Naive thymus-derived CD8-positive, alpha-beta T cell (primary cell): ENCODE data around the gene PLOD1. TPM values are rescaled to one million over a fixed set of nuclear protein-coding genes. Genes with fewer than 3 reads are reported as not detected.

ENCODE experiments used
- ATAC-seq, 2 donors: fragments of 150-1000 bp; cut with Tn5 transposase in 1 of 2; sonication (Bioruptor Pico), chemical (Tn5 transposase) in 1 of 2; 1 replicate in 1 of 2; 2 replicates in 1 of 2; pipeline ENCODE4 v1.10.0; 2021; ENCODE audit warnings: mild to moderate bottlenecking in 2 of 2, moderate library complexity in 2 of 2
- POLR2A ChIA-PET: fragments of 350-600 bp; sonication (Branson Sonifier 250); formaldehyde crosslinking; loops from one replicate; lab custom pipeline; 2021; ENCODE audit warnings: antibody characterized with exemption; lab: Charles Lee
- DNase-seq, 10 donors: peaks; one replicate each; pipeline versions ENCODE4 v3.0.0 to v3.0.0-alpha.2; 2020 to 2022
- H3K27ac Mint-ChIP-seq, 10 donors: one replicate each; pipeline ENCODE4 v1.8.0; 2020 to 2022; ENCODE audit warnings: mild to moderate bottlenecking in 10 of 10, mixed read lengths in 10 of 10, moderate library complexity in 4 of 10, inconsistent platforms in 1 of 10
- H3K27me3 Mint-ChIP-seq, 5 donors: one replicate each; pipeline ENCODE4 v1.8.0; 2021 to 2022; ENCODE audit warnings: mixed read lengths in 5 of 5
- H3K36me3 Mint-ChIP-seq, 3 donors: one replicate each; pipeline ENCODE4 v1.8.0; 2020 to 2022; ENCODE audit warnings: mixed read lengths in 3 of 3, mild to moderate bottlenecking in 2 of 3, inconsistent platforms in 1 of 3
- H3K4me1 Mint-ChIP-seq, 4 donors: one replicate each; pipeline ENCODE4 v1.8.0; 2021 to 2022; ENCODE audit warnings: mixed read lengths in 4 of 4
- H3K4me3 Mint-ChIP-seq, 10 donors: one replicate each; pipeline ENCODE4 v1.8.0; 2020 to 2022; ENCODE audit warnings: mild to moderate bottlenecking in 10 of 10, mixed read lengths in 10 of 10, moderate library complexity in 6 of 10, inconsistent platforms in 1 of 10
- H3K9me3 Mint-ChIP-seq, 9 donors: one replicate each; pipeline ENCODE4 v1.8.0; 2020 to 2022; ENCODE audit warnings: mixed read lengths in 9 of 9, mild to moderate bottlenecking in 3 of 9, inconsistent platforms in 1 of 9, moderate library complexity in 1 of 9
- polyA plus RNA-seq, 3 donors: library from polyadenylated mRNA; unstranded; fragments of 300-500 nt; fragmentation: Illumina TruSeq; gene quantifications; one replicate each; pipeline ENCODE4 v1.2.3, GENCODE V29; 2021
- total RNA-seq, 8 experiments: library from RNA in 2 of 8; stranded (reverse) in 2 of 8; gene quantifications; one replicate each; pipeline ENCODE4 v1.2.3 and lab custom pipeline; 2021 to 2026

The PLOD1 gene
- total and polyA plus RNA-seq, 5 experiments from 2014 or later: 4.5 to 7.9 (median 5.0) TPM

DNA sequence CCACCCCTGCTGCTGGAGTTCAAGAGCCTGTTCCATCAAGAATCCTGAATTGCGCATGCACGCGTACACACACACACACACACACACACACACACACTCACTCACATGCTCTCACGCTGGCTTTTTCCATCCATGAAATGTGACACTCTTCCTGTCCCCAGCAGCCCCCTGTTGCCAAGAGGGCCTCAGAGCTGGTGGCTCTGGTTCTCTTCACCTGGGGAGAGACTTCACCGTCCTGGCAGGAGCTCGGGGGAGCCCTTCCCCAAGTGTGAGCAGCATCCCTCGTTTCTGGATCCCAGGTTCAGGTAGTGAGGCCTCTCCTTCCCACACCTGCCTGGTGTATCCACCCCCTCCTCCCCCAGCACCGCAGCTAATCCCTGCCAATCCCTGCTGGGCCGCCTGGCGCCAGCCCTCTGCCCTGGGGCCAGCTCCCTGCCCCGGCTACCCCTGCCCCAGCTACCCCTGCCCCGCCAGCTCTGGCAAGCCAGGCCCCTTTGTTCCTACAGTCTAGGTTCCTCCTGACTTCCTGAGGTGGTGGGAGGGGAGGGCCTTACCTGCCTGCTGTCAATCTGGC, 9.9 kb downstream of the PLOD1 start:
- Mint-ChIP-seq H3K27ac (no peak overlapping the region), H3K36me3 (no peaks in the 10 kb centered on the region), H3K4me1 (no peaks in the 10 kb centered on the region), H3K9me3 (no peaks in the 10 kb centered on the region), H3K27me3 (no peaks in the 10 kb centered on the region), H3K4me3 (no peak overlapping the region)
- DNase-seq (no peak), ATAC-seq (no peak)
- POLR2A ChIA-PET: no interaction called here

DNA sequence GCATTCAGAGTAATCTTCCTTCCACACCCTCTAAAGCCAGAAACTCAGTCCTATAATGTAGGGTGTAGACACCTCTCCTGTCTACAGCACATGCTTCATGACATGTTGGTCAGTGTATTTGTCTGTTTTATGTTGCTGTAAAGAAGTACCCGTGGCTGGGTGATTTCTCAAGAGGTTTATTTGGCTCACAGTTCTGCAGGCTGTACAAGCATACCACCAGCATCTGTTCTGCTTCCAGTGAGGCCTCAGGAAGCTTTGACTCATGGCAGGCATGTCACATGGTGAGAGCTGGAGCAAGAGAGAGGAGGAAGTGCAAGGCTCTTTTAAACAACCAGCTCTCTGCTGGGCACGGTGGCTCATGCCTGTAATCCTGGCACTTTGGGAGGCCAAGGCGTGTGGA, 12.1 kb downstream of the PLOD1 start:
- ATAC-seq (no peak), DNase-seq (no peak)
- peaks cover 0 to 2% (median 0%) of the 10 kb centered on the region in 3 donors for H3K36me3 Mint-ChIP-seq
- H3K4me1 Mint-ChIP-seq: no peaks in the 10 kb centered on the region
- no peak overlapping the region for H3K4me3 Mint-ChIP-seq
- no peaks in the 10 kb centered on the region for H3K9me3 Mint-ChIP-seq
- peak overlapping the region in 1 of 10 donors; percentile 51 for H3K27ac Mint-ChIP-seq
- H3K27me3 Mint-ChIP-seq: no peaks in the 10 kb centered on the region
- POLR2A ChIA-PET: no interaction called here

DNA sequence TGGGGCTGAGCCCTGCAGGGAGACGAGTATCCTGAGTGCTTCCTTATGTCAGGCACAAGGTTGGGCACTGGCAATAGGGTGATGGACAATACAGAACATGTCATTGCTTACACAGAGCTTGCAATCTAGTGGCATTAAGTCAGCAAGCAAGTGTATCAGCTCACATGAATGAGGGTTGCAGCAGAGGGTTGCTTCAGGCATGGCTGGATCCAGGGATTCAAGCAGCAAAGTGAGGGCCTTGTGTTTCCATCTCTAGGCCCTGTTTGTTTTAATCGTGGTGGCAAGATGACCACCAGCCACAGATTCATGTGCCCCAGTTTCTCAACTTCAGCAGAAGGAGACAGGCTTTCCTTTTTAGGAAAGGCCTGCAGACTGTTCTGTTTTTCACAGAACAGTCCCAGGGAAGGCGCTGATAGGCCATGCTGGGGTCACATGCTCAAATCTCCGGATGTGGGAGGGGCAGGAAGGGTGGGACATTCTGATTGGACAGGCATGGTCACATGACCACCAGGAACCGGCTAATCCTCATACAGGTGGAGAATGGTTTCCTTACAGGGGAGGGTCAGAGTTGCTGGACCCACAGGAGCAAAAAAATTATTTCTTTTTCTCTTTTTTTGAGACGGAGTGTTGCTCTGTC, 14.4 kb downstream of the PLOD1 start:
- Mint-ChIP-seq H3K36me3 (peaks cover 0 to 2% (median 0%) of the 10 kb centered on the region in 3 donors), H3K4me1 (no peaks in the 10 kb centered on the region), H3K27me3 (no peaks in the 10 kb centered on the region), H3K27ac (no peak overlapping the region), H3K9me3 (no peaks in the 10 kb centered on the region), H3K4me3 (no peak overlapping the region)
- no peak for DNase-seq
- POLR2A ChIA-PET: interaction anchor here (0.5 to 0.7 kb wide), 2 partner anchors 21 to 70 kb away, joined by 3 read pairs; no protein-coding TSS in a partner anchor
- no peak for ATAC-seq

DNA sequence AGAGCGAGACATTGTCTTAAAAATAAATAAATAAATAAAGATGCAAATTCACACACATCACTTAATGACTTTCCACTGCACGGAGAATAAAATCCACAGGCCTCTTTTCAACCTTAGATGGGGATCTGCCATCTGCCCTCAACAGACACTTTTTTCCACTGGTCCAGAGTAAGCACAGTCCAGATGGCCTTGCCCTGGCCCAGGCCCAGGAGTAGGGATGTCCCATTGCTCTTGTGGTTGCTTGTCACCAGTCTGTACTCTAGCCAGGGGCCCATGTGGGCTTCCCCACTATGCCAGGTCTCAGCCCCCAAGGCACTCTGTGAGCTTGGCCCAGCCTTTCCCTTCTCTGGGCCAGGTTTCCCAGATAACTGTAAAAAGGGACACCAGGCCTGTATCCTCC, 17.4 kb downstream of the PLOD1 start:
- Mint-ChIP-seq H3K36me3 (peaks cover 0 to 2% (median 0%) of the 10 kb centered on the region in 3 donors), H3K4me3 (no peak overlapping the region), H3K4me1 (no peaks in the 10 kb centered on the region), H3K27me3 (no peaks in the 10 kb centered on the region), H3K27ac (no peak overlapping the region), H3K9me3 (no peaks in the 10 kb centered on the region)
- POLR2A ChIA-PET: no interaction called here
- DNase-seq (no peak), ATAC-seq (no peak)

DNA sequence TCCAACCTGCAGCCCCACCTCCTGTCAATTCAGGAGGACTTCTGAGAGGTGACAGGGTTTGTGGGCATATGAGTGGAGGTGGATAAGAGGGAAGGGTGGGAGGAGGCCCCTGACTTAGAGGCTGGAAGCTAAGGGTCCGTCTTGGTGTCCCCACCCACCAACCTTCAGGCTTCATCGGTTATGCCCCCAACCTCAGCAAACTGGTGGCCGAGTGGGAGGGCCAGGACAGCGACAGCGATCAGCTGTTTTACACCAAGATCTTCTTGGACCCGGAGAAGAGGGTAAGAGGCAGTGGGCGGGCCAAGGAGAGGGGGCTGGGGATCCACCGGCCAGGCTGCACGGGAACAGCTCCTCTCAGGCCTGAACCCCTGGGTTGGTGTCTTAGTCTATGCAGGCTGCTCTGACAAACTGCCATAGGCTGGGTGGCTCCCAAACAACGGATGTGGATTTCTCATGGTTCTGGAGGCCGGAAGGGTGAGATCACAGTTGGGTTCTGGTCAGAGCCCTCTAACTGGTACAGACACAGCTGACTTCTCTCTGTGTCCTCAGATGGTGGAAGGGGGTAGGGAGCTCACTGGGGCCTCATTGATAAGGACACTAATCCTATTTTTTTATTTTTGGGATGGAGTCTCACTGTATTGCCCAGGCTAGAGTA, 18.1 kb downstream of the PLOD1 start:
- peak in 1 of 10 donors; percentile 3 for DNase-seq
- H3K27ac Mint-ChIP-seq: peak overlapping the region in 1 of 10 donors; percentile 44

DNA sequence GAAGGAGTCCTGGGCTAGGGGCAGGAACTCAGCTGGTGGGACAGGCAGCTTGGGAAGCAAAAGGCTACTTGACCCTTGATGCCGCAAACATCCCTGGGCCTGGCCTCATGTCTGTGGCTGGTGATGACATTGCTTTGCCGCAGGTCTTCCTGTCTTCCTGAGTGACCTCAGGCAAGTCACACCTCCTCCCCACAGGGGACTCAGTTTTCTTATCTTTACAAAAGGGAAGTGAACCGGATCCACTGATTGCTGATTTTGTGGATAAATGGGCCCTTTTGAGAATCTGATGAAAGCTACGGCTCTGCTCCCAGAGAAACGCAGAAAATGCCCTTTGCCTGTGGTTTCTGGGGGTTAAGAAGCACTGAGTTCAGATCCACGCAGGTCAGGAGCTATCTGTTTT, 20.7 kb downstream of the PLOD1 start:
- H3K4me1 Mint-ChIP-seq: no peaks in the 10 kb centered on the region
- no peaks in the 10 kb centered on the region for H3K27me3 Mint-ChIP-seq
- H3K27ac Mint-ChIP-seq: no peak overlapping the region
- no peak for DNase-seq
- peaks cover 0 to under 1% (median 0%) of the 10 kb centered on the region in 9 donors for H3K9me3 Mint-ChIP-seq
- H3K36me3 Mint-ChIP-seq: no peaks in the 10 kb centered on the region
- POLR2A ChIA-PET: interaction anchor here (1.1 kb wide), 1 partner anchor 20 kb away, joined by 3 read pairs; no protein-coding TSS in a partner anchor
- no peak overlapping the region for H3K4me3 Mint-ChIP-seq
- no peak for ATAC-seq

More for the DNA sequence above, 18.1 kb downstream of the PLOD1 start:
- no peak for ATAC-seq
- POLR2A ChIA-PET: no interaction called here
- peak overlapping the region in 1 of 10 donors; percentile 7 for H3K4me3 Mint-ChIP-seq
- no peaks in the 10 kb centered on the region for H3K4me1 Mint-ChIP-seq
- no peaks in the 10 kb centered on the region for H3K9me3 Mint-ChIP-seq
- no peaks in the 10 kb centered on the region for H3K27me3 Mint-ChIP-seq
- peaks cover 0 to 2% (median 0%) of the 10 kb centered on the region in 3 donors for H3K36me3 Mint-ChIP-seq

GRCh38 chr1:11957398-11957797, 22.9 kb downstream of the PLOD1 start:
- Mint-ChIP-seq H3K9me3 (peaks cover 0 to 1% (median 0%) of the 10 kb centered on the region in 9 donors), H3K27ac (peak overlapping the region in 1 of 10 donors; percentile 65), H3K4me1 (no peaks in the 10 kb centered on the region), H3K4me3 (no peak overlapping the region), H3K36me3 (no peaks in the 10 kb centered on the region), H3K27me3 (no peaks in the 10 kb centered on the region)
- POLR2A ChIA-PET: interaction anchor here (0.6 kb wide), 1 partner anchor 29 kb away, joined by 3 read pairs; no protein-coding TSS in a partner anchor
- no peak for DNase-seq
- no peak for ATAC-seq

- peaks cover 0 to 1% (median 0%) of the 10 kb centered on the region in 9 donors for H3K9me3 Mint-ChIP-seq
- no peaks in the 10 kb centered on the region for H3K36me3 Mint-ChIP-seq
- H3K4me3 Mint-ChIP-seq: no peak overlapping the region
- ATAC-seq (no peak), DNase-seq (no peak)
- no peaks in the 10 kb centered on the region for H3K27me3 Mint-ChIP-seq
- no peaks in the 10 kb centered on the region for H3K4me1 Mint-ChIP-seq
- POLR2A ChIA-PET: no interaction called here
- no peak overlapping the region for H3K27ac Mint-ChIP-seq
These were observed 23.4 kb downstream of the PLOD1 start for GRCh38 chr1:11957897-11958296.

DNA sequence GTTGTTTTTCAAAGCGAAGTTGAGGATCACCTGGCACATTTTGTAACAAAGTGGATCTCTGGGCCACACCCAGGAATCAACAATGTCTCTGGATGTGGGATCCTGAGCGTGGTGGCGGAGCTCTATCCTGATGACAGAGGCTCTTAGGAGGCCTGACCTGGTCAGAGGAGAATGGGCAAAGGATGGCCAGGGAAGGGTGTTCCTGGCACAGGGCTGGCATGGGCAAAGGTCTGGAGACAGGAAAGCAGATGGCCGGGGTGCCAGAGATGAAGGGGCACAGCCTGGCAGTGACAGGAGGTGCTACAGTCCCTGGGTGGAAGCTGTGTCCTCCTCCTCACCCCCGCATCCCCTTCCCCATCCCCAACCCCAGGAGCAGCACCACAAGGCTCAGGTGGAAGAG, 25.8 kb downstream of the PLOD1 start:
- DNase-seq (no peak), ATAC-seq (no peak)
- POLR2A ChIA-PET: no interaction called here
- H3K27me3 Mint-ChIP-seq: no peaks in the 10 kb centered on the region
- peaks cover 0 to 1% (median 0%) of the 10 kb centered on the region in 9 donors for H3K9me3 Mint-ChIP-seq
- peak overlapping the region in 1 of 10 donors; percentile 67 for H3K27ac Mint-ChIP-seq
- H3K4me1 Mint-ChIP-seq: no peaks in the 10 kb centered on the region
- peaks cover 0 to 2% (median 0%) of the 10 kb centered on the region in 3 donors for H3K36me3 Mint-ChIP-seq
- no peak overlapping the region for H3K4me3 Mint-ChIP-seq

DNA sequence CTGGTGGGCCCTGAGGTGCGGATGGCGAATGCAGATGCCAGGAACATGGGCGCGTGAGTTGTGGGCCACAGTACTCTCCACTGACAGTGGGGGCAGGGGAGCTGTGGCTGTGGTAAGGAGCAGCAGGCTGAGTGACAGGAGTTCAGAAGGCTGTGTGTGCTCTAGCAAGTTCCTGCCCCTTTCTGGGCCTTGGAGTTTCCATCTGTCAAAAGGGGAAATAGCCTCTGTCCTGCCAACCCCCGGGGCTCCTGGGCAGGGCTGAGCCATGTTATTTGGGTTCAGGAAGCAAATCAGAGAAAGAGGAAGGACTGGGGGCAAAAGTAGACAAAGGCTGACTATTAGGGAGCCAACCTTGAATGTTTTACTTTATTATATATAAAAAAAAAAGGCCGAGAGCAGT, 26.2 kb downstream of the PLOD1 start:
- H3K36me3 Mint-ChIP-seq: peaks cover 0 to 2% (median 0%) of the 10 kb centered on the region in 3 donors
- peaks cover 0 to 1% (median 0%) of the 10 kb centered on the region in 9 donors for H3K9me3 Mint-ChIP-seq
- DNase-seq (no peak), ATAC-seq (no peak)
- peak overlapping the region in 1 of 10 donors; percentile 67 for H3K27ac Mint-ChIP-seq
- POLR2A ChIA-PET: interaction anchor here (0.5 kb wide), 1 partner anchor 26 kb away, joined by 3 read pairs; no protein-coding TSS in a partner anchor
- no peaks in the 10 kb centered on the region for H3K27me3 Mint-ChIP-seq
- no peak overlapping the region for H3K4me3 Mint-ChIP-seq
- no peaks in the 10 kb centered on the region for H3K4me1 Mint-ChIP-seq

- peak overlapping the region in 1 of 10 donors; percentile 9 for H3K27ac Mint-ChIP-seq
- peaks cover 0 to 2% (median 0%) of the 10 kb centered on the region in 3 donors for H3K36me3 Mint-ChIP-seq
- H3K4me1 Mint-ChIP-seq: no peaks in the 10 kb centered on the region
- peaks cover 0 to 1% (median 0%) of the 10 kb centered on the region in 9 donors for H3K9me3 Mint-ChIP-seq
- POLR2A ChIA-PET: interaction anchor here (0.5 kb wide), 1 partner anchor 25 kb away, joined by 3 read pairs; no protein-coding TSS in a partner anchor
- DNase-seq (no peak), ATAC-seq (no peak)
- no peaks in the 10 kb centered on the region for H3K27me3 Mint-ChIP-seq
- no peak overlapping the region for H3K4me3 Mint-ChIP-seq
These were observed 26.7 kb downstream of the PLOD1 start for GRCh38 chr1:11961230-11961629.

GRCh38 chr1:11963622-11964021, 29.1 kb downstream of the PLOD1 start:
- peak overlapping the region in 1 of 10 donors; percentile 75 for H3K27ac Mint-ChIP-seq
- H3K4me3 Mint-ChIP-seq: no peak overlapping the region
- peaks cover 0 to 1% (median 0%) of the 10 kb centered on the region in 9 donors for H3K9me3 Mint-ChIP-seq
- DNase-seq (no peak), ATAC-seq (no peak)
- H3K27me3 Mint-ChIP-seq: no peaks in the 10 kb centered on the region
- POLR2A ChIA-PET: no interaction called here
- H3K4me1 Mint-ChIP-seq: no peaks in the 10 kb centered on the region
- peaks cover 0 to 2% (median 0%) of the 10 kb centered on the region in 3 donors for H3K36me3 Mint-ChIP-seq

GRCh38 chr1:11964656-11965055, 30.1 kb downstream of the PLOD1 start:
- H3K9me3 Mint-ChIP-seq: peaks cover 0 to 1% (median 0%) of the 10 kb centered on the region in 9 donors
- ATAC-seq: no peak
- H3K27me3 Mint-ChIP-seq: no peaks in the 10 kb centered on the region
- no peak for DNase-seq
- H3K36me3 Mint-ChIP-seq: peaks cover 0 to 2% (median 0%) of the 10 kb centered on the region in 3 donors
- H3K4me3 Mint-ChIP-seq: no peak overlapping the region
- no peak overlapping the region for H3K27ac Mint-ChIP-seq
- H3K4me1 Mint-ChIP-seq: no peaks in the 10 kb centered on the region
- POLR2A ChIA-PET: no interaction called here
